ENCODE measurements around the gene RIN2. TPM values are rescaled to one million over a fixed set of nuclear protein-coding genes. Genes with fewer than 3 reads are reported as not detected.

Gene RIN2
- total and polyA plus RNA-seq, 2 of the 13 experiments (the other 11 are each of a cell fraction or from before 2014, with no cell fraction given): 2.5 to 5.1 TPM

- TF ChIP-seq ZNF574 (CRISPR knock-in tag; IDR thresholded peaks at IDR 0.05): peak; percentile 73
- TF ChIP-seq NAIF1 (CRISPR knock-in tag; IDR thresholded peaks at IDR 0.05; ENCODE audit: borderline replicate concordance): no peak; the same call in 1 of the 2 replicates
- peak; percentile 48 for TF ChIP-seq CBX1 (IDR thresholded peaks at IDR 0.05; ENCODE audit: low read depth)
- peak; percentile 76 for TF ChIP-seq ZNF605 (CRISPR knock-in tag; IDR thresholded peaks at IDR 0.05)
- TF ChIP-seq MED8 (CRISPR knock-in tag; IDR thresholded peaks at IDR 0.05; ENCODE audit: insufficient replicate concordance): peak; percentile 42
- no peak for TF ChIP-seq ZNF10 (CRISPR knock-in tag; IDR thresholded peaks at IDR 0.05; ENCODE audit: borderline replicate concordance, low read depth)
- TF ChIP-seq MED1 (CRISPR knock-in tag; IDR thresholded peaks at IDR 0.05): 0 out of 2 replicates have a peak, but pooled peaks have one; percentile 37
- TF ChIP-seq ZNF20 (CRISPR knock-in tag; IDR thresholded peaks at IDR 0.05): no peak
- peak; percentile 71; the same call in 1 of the 2 replicates for TF ChIP-seq ZFP91 (CRISPR knock-in tag; IDR thresholded peaks at IDR 0.05; ENCODE audit: borderline replicate concordance)
- TF ChIP-seq SNAPC4 (CRISPR knock-in tag; IDR thresholded peaks at IDR 0.05): peak; percentile 88
- TF ChIP-seq ZNF784 (CRISPR knock-in tag; IDR thresholded peaks at IDR 0.05; ENCODE audit: borderline replicate concordance): no peak
- no peak for TF ChIP-seq PRPF4 (IDR thresholded peaks at IDR 0.05; ENCODE audit: low read depth, low read length, poor library complexity, severe bottlenecking)
- peak; percentile 66; the same call in 1 of the 2 replicates for TF ChIP-seq ZNF30 (CRISPR knock-in tag; IDR thresholded peaks at IDR 0.05)
- TF ChIP-seq SP2 (CRISPR knock-in tag; IDR thresholded peaks at IDR 0.05): peak; percentile 46; the same call in 1 of the 2 replicates
- TF ChIP-seq ZBTB39 (CRISPR knock-in tag; IDR thresholded peaks at IDR 0.05): 0 out of 2 replicates have a peak, but pooled peaks have one; percentile 16
Observed at GRCh38 chr20:19757487-19758132, 448 bp upstream of the RIN2 start (continued).

Data from HepG2 (cell line).